ENCODE measurements around the gene ELOB. TPM values are rescaled to one million over a fixed set of nuclear protein-coding genes. Genes with fewer than 3 reads are reported as not detected.

The ELOB gene
- total RNA-seq, 1 donor from 2014 or later: 402 TPM

DNA sequence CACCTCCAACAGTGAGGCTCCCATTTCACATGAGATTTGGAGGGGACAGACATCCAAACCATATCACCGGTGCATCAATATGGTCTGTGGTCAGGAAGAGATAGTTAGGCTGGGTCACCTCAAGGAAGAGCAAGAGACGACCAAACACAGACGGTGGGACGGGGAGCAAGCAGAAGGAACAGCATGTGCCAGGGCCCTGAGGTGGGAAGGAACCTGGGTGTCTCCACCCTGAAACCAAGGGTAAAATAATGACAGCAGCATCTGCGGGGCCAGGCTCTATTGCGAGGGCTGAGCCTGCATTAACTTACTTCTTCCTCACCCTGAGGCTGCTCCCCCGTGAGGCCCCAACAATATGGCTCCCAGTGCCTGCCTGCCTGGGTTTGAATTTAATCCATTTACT, 31.1 kb upstream of the ELOB start:
- peaks cover 12% of the 10 kb centered on the region for H3K27me3 Mint-ChIP-seq (ENCODE audit: insufficient read depth, low read depth)
- H3K4me3 Mint-ChIP-seq: no peak overlapping the region
- no peaks in the 10 kb centered on the region for H3K79me2 ChIP-seq (ENCODE audit: low read depth)
- no peaks in the 10 kb centered on the region for H3K4me1 ChIP-seq
- no peak overlapping the region for H3K9ac ChIP-seq
- H3K4me3 ChIP-seq: no peak overlapping the region
- H4K20me1 ChIP-seq (ENCODE audit: low read depth): no peaks in the 10 kb centered on the region
- H3K36me3 ChIP-seq: no peaks in the 10 kb centered on the region
- H3K36me3 Mint-ChIP-seq: peaks cover under 1% of the 10 kb centered on the region
- no peaks in the 10 kb centered on the region for H3K9me3 ChIP-seq (ENCODE audit: low read depth)
- H3K4me1 Mint-ChIP-seq: no peaks in the 10 kb centered on the region
- H3K27ac Mint-ChIP-seq: no peak overlapping the region
- no peak for TF ChIP-seq CTCF (IDR thresholded peaks at IDR 0.05)
- no peak for TF ChIP-seq EZH2 (IDR thresholded peaks at IDR 0.05)
- no peak for TF ChIP-seq EZH2phosphoT487 (IDR thresholded peaks at IDR 0.05)
- no peak overlapping the region for H3K4me2 ChIP-seq
- DNase-seq (ENCODE audit: low spot score): no peak
- H2AFZ ChIP-seq (replicated peaks): no peak overlapping the region
- H3K27ac ChIP-seq: no peak overlapping the region
- no peaks in the 10 kb centered on the region for H3F3A ChIP-seq (ENCODE audit: low read depth)
- H3K9me3 Mint-ChIP-seq: peaks cover 28% of the 10 kb centered on the region
- H3K27me3 ChIP-seq: no peaks in the 10 kb centered on the region

DNA sequence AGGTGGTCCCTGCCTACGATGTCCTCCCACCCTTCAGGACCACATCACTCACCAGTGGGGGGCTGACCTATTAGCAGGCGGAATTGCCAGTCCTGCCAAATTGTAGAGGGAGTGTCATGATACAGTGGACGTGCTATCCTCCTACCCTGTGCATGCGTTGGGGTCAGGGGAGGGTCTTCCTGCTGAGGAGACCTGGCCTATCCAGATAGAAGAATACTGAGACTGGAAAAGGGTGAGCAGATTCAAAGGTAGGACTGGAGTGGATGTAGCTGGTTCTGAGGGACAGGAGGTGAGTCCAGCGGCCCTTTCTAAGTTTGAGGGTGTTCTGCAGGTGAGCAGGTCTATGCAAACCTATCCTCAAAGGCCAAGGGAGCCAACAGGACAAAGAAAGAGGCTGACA, 29.2 kb upstream of the ELOB start:
- Mint-ChIP-seq H3K27me3 (ENCODE audit: insufficient read depth, low read depth) (peaks cover 12% of the 10 kb centered on the region), H3K4me3 (no peak overlapping the region), H3K36me3 (peaks cover 2% of the 10 kb centered on the region), H3K4me1 (no peaks in the 10 kb centered on the region), H3K9me3 (peaks cover 33% of the 10 kb centered on the region), H3K27ac (no peak overlapping the region)
- H3K36me3 ChIP-seq: no peaks in the 10 kb centered on the region
- no peak overlapping the region for H3K27ac ChIP-seq
- H2AFZ ChIP-seq (replicated peaks): no peak overlapping the region
- TF ChIP-seq EZH2phosphoT487 (IDR thresholded peaks at IDR 0.05): no peak
- TF ChIP-seq CTCF (IDR thresholded peaks at IDR 0.05): no peak
- TF ChIP-seq EZH2 (IDR thresholded peaks at IDR 0.05): no peak
- no peak overlapping the region for H3K4me2 ChIP-seq
- H3K4me3 ChIP-seq: no peak overlapping the region
- H3K9me3 ChIP-seq (ENCODE audit: low read depth): no peaks in the 10 kb centered on the region
- H3K79me2 ChIP-seq (ENCODE audit: low read depth): no peaks in the 10 kb centered on the region
- no peaks in the 10 kb centered on the region for H4K20me1 ChIP-seq (ENCODE audit: low read depth)
- DNase-seq (ENCODE audit: low spot score): no peak
- H3F3A ChIP-seq (ENCODE audit: low read depth): no peaks in the 10 kb centered on the region
- no peaks in the 10 kb centered on the region for H3K4me1 ChIP-seq
- H3K27me3 ChIP-seq: no peaks in the 10 kb centered on the region
- H3K9ac ChIP-seq: no peak overlapping the region

- H3K4me1 ChIP-seq: no peaks in the 10 kb centered on the region
- H3K79me2 ChIP-seq (ENCODE audit: low read depth): no peaks in the 10 kb centered on the region
- H3K4me3 ChIP-seq: no peak overlapping the region
- no peaks in the 10 kb centered on the region for H3K27me3 ChIP-seq
- no peaks in the 10 kb centered on the region for H3F3A ChIP-seq (ENCODE audit: low read depth)
- Mint-ChIP-seq H3K27ac (no peak overlapping the region), H3K4me3 (no peak overlapping the region), H3K36me3 (peaks cover 2% of the 10 kb centered on the region), H3K4me1 (no peaks in the 10 kb centered on the region), H3K27me3 (ENCODE audit: insufficient read depth, low read depth) (peaks cover 8% of the 10 kb centered on the region), H3K9me3 (peaks cover 33% of the 10 kb centered on the region)
- H3K9ac ChIP-seq: no peak overlapping the region
- H3K4me2 ChIP-seq: no peak overlapping the region
- no peak for TF ChIP-seq CTCF (IDR thresholded peaks at IDR 0.05)
- TF ChIP-seq EZH2 (IDR thresholded peaks at IDR 0.05): no peak
- no peak for TF ChIP-seq EZH2phosphoT487 (IDR thresholded peaks at IDR 0.05)
- no peaks in the 10 kb centered on the region for H4K20me1 ChIP-seq (ENCODE audit: low read depth)
- H2AFZ ChIP-seq (replicated peaks): no peak overlapping the region
- no peaks in the 10 kb centered on the region for H3K9me3 ChIP-seq (ENCODE audit: low read depth)
- no peaks in the 10 kb centered on the region for H3K36me3 ChIP-seq
- no peak for DNase-seq (ENCODE audit: low spot score)
- no peak overlapping the region for H3K27ac ChIP-seq
These were observed 27.6 kb upstream of the ELOB start for GRCh38 chr16:2804728-2805127.

All from neural progenitor cell (in vitro differentiated cells).